IgD-negative memory B cell (primary cell): ENCODE data around the gene CAMK2B. TPM values are rescaled to one million over a fixed set of nuclear protein-coding genes. Genes with fewer than 3 reads are reported as not detected.

Source experiments
- H3K27ac Mint-ChIP-seq, 3 donors: one replicate each; pipeline ENCODE4 v1.8.0; 2020 to 2022; ENCODE audit warnings: mild to moderate bottlenecking in 3 of 3, mixed read lengths in 3 of 3, moderate library complexity in 1 of 3
- H3K27me3 Mint-ChIP-seq: one replicate; pipeline ENCODE4 v1.8.0; 2021; ENCODE audit warnings: mixed read lengths
- H3K36me3 Mint-ChIP-seq: one replicate; pipeline ENCODE4 v1.8.0; 2020; ENCODE audit warnings: mild to moderate bottlenecking, mixed read lengths
- H3K4me1 Mint-ChIP-seq, 3 donors: one replicate each; pipeline ENCODE4 v1.8.0; 2020 to 2022; ENCODE audit warnings: mixed read lengths in 3 of 3, mild to moderate bottlenecking in 1 of 3
- H3K4me3 Mint-ChIP-seq, 4 donors: one replicate each; pipeline ENCODE4 v1.8.0; 2020 to 2022; ENCODE audit warnings: mild to moderate bottlenecking in 4 of 4, mixed read lengths in 4 of 4, moderate library complexity in 3 of 4
- H3K9me3 Mint-ChIP-seq, 3 donors: one replicate each; pipeline ENCODE4 v1.8.0; 2020 to 2021; ENCODE audit warnings: mixed read lengths in 3 of 3, mild to moderate bottlenecking in 1 of 3
- polyA plus RNA-seq: library from polyadenylated mRNA; unstranded; fragments of 300-500 nt; fragmentation: Illumina TruSeq; gene quantifications from one replicate; pipeline ENCODE4 v1.2.3, GENCODE V29; 2021

CAMK2B gene
- polyA plus RNA-seq, 1 donor from 2014 or later = not detected

- H3K4me3 Mint-ChIP-seq = no peak overlapping the region
- no peak overlapping the region for H3K27ac Mint-ChIP-seq
- no peaks in the 10 kb centered on the region for H3K4me1 Mint-ChIP-seq
- H3K36me3 Mint-ChIP-seq = no peaks in the 10 kb centered on the region
- no peaks in the 10 kb centered on the region for H3K9me3 Mint-ChIP-seq
- H3K27me3 Mint-ChIP-seq = peaks cover 10% of the 10 kb centered on the region
Observed at GRCh38 chr7:44227911-44228310, 97.5 kb downstream of the CAMK2B start.

- Mint-ChIP-seq H3K27ac (no peak overlapping the region), H3K4me3 (no peak overlapping the region), H3K36me3 (no peaks in the 10 kb centered on the region), H3K9me3 (no peaks in the 10 kb centered on the region), H3K4me1 (no peaks in the 10 kb centered on the region), H3K27me3 (peaks cover 10% of the 10 kb centered on the region)
Observed at GRCh38 chr7:44226396-44226753, 99.0 kb downstream of the CAMK2B start.

DNA sequence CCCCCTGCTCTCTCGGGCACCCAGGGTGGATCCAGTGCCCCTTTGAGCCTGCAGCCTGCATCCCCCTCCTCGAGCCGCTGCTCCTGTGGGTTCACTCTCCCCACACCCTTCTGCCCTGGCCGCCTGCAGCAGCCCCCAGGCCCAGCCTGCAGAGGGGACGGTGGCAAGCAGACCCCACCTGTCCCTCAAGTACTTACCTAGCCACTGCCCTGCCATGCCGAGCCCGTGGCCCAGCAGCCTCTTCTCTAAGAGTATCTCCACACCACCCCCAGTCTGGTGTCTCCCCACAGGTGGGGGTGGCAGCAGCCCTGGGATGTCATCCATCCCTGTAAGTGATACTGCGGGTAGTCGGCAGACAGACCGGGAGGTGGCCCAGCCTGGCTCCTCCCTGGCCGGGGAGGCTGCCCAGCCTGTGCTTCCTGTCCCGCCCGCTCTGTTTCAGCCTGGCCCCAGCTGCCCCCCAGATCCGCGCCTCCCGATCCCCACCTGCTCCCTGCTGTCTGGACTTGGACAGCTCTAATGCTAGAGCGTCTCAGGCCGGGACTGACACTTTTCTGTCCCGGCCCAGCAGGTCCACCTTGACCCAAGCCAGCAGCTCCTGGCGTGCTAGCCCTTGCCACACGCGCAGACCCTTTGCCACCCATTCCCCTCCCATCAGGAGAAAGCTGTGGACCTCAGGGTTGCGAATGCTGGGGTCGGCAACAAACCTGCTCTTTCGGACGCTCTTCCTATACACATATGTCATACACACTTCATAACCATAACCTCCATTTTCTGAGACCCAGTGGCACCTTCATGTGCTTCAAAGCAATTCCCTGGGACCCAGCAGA is 99.6 kb downstream of the CAMK2B start:
- Mint-ChIP-seq H3K36me3 (no peaks in the 10 kb centered on the region), H3K4me1 (no peaks in the 10 kb centered on the region), H3K9me3 (no peaks in the 10 kb centered on the region), H3K27ac (no peak overlapping the region), H3K27me3 (peaks cover 10% of the 10 kb centered on the region), H3K4me3 (peak overlapping the region in 1 of 4 donors; percentile 54)

GRCh38 chr7:44224974-44225565 is 100.3 kb downstream of the CAMK2B start:
- no peaks in the 10 kb centered on the region for H3K36me3 Mint-ChIP-seq
- no peaks in the 10 kb centered on the region for H3K9me3 Mint-ChIP-seq
- H3K4me1 Mint-ChIP-seq = no peaks in the 10 kb centered on the region
- peaks cover 10% of the 10 kb centered on the region for H3K27me3 Mint-ChIP-seq
- no peak overlapping the region for H3K4me3 Mint-ChIP-seq
- no peak overlapping the region for H3K27ac Mint-ChIP-seq

GRCh38 chr7:44224080-44224973 is 101.1 kb downstream of the CAMK2B start:
- Mint-ChIP-seq H3K4me3 (no peak overlapping the region), H3K4me1 (no peaks in the 10 kb centered on the region), H3K9me3 (no peaks in the 10 kb centered on the region), H3K27me3 (peaks cover 10% of the 10 kb centered on the region), H3K36me3 (no peaks in the 10 kb centered on the region), H3K27ac (no peak overlapping the region)

DNA sequence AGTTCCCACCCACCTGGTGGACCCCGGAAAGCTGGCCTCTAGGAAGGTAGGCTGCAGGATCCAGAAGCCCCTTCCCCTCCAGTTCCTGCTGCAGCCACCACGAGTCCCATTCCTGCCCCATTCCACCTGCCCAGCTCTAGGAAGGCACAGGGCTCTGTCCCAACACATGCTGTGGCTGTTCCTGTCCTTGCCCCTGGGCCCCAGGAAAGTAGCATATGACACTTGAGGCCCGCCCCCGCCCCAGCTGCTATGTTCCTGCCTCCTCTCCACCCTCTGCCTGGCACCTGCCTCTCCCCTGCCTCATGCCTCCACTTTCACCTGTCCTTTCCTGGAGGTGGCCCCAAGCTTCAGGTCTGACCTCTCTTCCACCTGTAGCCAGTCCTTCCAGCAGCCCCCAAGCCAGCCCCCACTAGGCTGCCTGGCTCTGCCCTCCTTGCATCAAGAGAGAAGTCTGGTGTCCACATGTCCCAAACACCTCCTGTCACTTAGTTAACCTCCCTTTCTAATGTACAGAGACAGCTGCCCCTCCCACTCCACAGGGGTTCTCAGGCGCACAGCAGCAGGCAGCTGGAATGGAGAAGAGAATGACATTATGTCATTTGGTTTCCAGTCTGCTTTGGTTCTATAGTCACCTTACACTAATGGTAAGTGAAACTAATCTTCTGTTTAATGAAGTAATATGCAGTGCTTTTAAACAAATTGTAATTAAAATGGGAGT is 101.9 kb downstream of the CAMK2B start:
- H3K4me3 Mint-ChIP-seq = no peak overlapping the region

DNA sequence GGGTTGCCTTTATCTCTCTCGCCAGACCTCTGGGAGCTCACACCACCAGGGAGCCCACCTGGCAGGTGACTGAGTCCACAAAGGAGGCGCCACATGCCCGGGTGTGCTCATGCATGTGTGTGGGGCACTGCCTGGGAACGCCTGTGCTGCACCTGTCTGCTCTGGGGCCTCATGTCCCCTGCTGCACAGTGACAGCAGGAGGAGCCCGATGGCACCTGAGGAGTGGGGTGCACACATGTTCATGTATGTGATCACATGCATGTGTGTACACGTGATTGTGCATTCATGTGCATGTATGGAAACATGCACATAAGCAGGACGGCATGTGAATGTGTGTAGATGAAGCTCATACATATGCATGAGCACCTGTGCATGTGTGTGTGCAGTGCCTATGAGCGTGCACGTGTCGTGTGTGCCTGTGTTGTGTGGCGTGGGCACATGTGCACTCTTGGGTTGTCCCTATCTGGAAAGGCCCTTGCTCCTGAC is 102.6 kb downstream of the CAMK2B start:
- H3K4me1 Mint-ChIP-seq = no peaks in the 10 kb centered on the region
- peaks cover 13% of the 10 kb centered on the region for H3K27me3 Mint-ChIP-seq
- no peak overlapping the region for H3K4me3 Mint-ChIP-seq
- H3K27ac Mint-ChIP-seq = no peak overlapping the region
- no peaks in the 10 kb centered on the region for H3K9me3 Mint-ChIP-seq
- no peaks in the 10 kb centered on the region for H3K36me3 Mint-ChIP-seq

More for the DNA sequence above, 101.9 kb downstream of the CAMK2B start:
- peak overlapping the region in 2 of 3 donors; percentile 1 to 10 for H3K27ac Mint-ChIP-seq
- peaks cover 10% of the 10 kb centered on the region for H3K27me3 Mint-ChIP-seq
- no peaks in the 10 kb centered on the region for H3K9me3 Mint-ChIP-seq
- no peaks in the 10 kb centered on the region for H3K4me1 Mint-ChIP-seq
- H3K36me3 Mint-ChIP-seq = no peaks in the 10 kb centered on the region

- Mint-ChIP-seq H3K36me3 (no peaks in the 10 kb centered on the region), H3K4me3 (no peak overlapping the region), H3K9me3 (no peaks in the 10 kb centered on the region), H3K27ac (peak overlapping the region in 1 of 3 donors; percentile 46), H3K4me1 (no peaks in the 10 kb centered on the region), H3K27me3 (peaks cover 13% of the 10 kb centered on the region)
Observed at GRCh38 chr7:44222074-44222473, 103.3 kb downstream of the CAMK2B start.

GRCh38 chr7:44221231-44221791 is 104.1 kb downstream of the CAMK2B start:
- no peak overlapping the region for H3K4me3 Mint-ChIP-seq
- peaks cover 13% of the 10 kb centered on the region for H3K27me3 Mint-ChIP-seq
- no peak overlapping the region for H3K27ac Mint-ChIP-seq
- H3K4me1 Mint-ChIP-seq = no peaks in the 10 kb centered on the region
- H3K36me3 Mint-ChIP-seq = no peaks in the 10 kb centered on the region
- H3K9me3 Mint-ChIP-seq = no peaks in the 10 kb centered on the region

DNA sequence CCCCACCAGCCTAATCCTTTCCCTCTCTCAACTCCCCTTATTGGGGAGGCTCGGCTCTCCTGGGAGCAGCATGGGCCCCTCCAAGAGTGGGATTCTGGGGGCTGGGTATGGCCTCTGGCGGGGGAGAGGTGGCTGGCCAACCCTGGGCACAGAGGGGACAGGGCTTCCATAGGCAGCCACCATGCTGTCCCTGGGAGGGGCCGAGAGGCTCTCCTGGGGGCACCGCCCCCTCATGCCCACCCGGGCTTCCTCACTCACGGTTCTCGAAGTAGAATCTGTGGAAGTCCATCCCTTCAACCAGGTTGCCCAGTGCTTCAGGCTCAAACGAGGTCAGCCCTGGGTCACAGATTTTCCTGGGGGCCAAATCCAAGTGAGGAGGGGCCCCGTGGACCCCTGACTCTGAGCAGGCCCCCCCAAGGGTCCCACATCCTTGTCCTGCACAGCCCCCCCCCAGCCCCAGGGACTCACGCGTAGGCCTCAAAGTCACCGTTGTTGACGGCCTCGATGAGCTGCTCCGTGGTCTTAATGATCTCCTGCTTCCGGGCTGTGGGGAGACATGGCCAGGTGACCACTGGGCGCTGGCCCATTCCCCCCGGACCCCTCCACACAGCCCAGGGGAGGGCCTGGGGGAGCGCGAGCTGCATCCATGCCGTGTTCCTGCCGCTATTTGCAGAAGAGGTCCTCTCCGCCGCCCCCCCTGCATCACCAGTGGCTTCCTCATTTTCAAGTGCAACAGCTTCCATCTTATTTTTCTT is 104.9 kb downstream of the CAMK2B start:
- Mint-ChIP-seq H3K27me3 (peaks cover 7% of the 10 kb centered on the region), H3K27ac (no peak overlapping the region), H3K4me1 (no peaks in the 10 kb centered on the region), H3K36me3 (no peaks in the 10 kb centered on the region), H3K9me3 (no peaks in the 10 kb centered on the region), H3K4me3 (no peak overlapping the region)

DNA sequence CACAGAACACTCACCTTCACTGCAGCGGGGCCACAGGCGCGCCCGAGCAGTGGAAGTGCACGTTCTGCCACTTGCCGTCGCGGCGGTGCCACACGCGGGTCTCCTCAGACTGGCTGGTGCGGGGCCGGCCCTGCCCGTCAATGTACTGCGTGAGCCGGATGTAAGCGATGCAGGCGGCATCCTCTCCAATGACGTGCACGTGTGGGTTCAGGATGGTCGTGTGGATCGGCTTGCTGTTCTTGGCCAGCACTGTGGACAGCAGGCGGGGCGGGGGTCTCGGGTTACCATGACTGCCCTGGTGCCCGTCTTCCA is 105.4 kb downstream of the CAMK2B start:
- no peaks in the 10 kb centered on the region for H3K9me3 Mint-ChIP-seq
- H3K4me1 Mint-ChIP-seq = peaks cover 0 to 1% (median 0%) of the 10 kb centered on the region in 3 donors
- peaks cover 7% of the 10 kb centered on the region for H3K27me3 Mint-ChIP-seq
- H3K4me3 Mint-ChIP-seq = no peak overlapping the region
- H3K36me3 Mint-ChIP-seq = no peaks in the 10 kb centered on the region
- H3K27ac Mint-ChIP-seq = no peak overlapping the region

GRCh38 chr7:44219371-44220045 is 105.9 kb downstream of the CAMK2B start:
- H3K4me1 Mint-ChIP-seq = peaks cover 0 to 2% (median 1%) of the 10 kb centered on the region in 3 donors
- no peaks in the 10 kb centered on the region for H3K36me3 Mint-ChIP-seq
- no peak overlapping the region for H3K27ac Mint-ChIP-seq
- no peak overlapping the region for H3K4me3 Mint-ChIP-seq
- H3K27me3 Mint-ChIP-seq = peaks cover 7% of the 10 kb centered on the region
- no peaks in the 10 kb centered on the region for H3K9me3 Mint-ChIP-seq

DNA sequence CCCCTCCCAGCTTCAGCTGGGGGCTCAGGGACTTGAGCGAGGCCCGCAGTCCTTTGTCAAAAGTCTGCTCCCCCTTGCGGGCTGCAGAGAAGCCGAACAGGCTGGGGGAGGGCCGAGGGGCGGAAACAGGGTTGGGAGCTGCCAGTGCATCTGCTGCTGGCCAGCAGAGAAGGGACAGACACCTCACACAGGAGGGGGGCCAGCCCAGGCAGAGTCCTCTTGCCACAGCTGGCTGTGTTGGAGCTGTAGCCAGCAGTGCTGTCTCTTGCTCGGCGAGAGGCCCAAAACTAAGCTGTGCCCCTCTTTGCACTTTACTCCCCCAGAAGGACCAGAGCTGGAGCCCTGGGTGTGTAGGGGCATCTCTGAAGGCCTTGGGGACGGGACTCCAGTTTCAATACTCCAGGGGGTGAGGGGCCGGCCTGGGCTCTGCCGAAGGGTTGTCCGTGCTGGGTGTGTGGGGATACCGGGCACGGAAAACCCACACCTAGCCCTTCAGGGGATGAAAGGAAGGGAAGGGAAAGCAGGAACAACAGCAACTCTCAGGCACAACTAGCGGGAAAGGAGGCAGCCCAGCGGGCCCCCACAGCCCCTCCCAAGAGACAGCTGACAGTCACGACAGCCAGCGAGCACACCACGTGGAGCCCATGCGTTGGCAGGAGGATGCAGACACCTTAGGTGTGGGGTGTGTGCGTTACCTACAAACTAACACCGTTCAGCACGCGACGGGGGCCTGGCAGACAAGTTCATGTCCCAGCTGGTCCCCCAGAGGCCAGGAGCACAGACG is 106.8 kb downstream of the CAMK2B start:
- peak overlapping the region in 1 of 3 donors; percentile 84 for H3K27ac Mint-ChIP-seq
- H3K36me3 Mint-ChIP-seq = no peaks in the 10 kb centered on the region
- H3K9me3 Mint-ChIP-seq = no peaks in the 10 kb centered on the region
- no peak overlapping the region for H3K4me3 Mint-ChIP-seq
- H3K4me1 Mint-ChIP-seq = peaks cover 5 to 10% (median 9%) of the 10 kb centered on the region in 3 donors
- peaks cover 2% of the 10 kb centered on the region for H3K27me3 Mint-ChIP-seq
